Skeletal muscle satellite cell (primary cell): ENCODE measurements around the gene BCAS3.
"Not testable (repeated sequence)": the region's sequence is repeated elsewhere in the genome, so short reads cannot be mapped to it uniquely, and the experiment has no call there.

Experiments used
- H3K27me3 ChIP-seq: 2 replicates; pipeline ENCODE4 v1.7.0; 2013; ENCODE audit warnings: low read length; ENCODE audit not compliant: control insufficient read depth, insufficient read depth
- H3K36me3 ChIP-seq: 2 replicates; pipeline ENCODE4 v1.7.0; 2013; ENCODE audit warnings: mild to moderate bottlenecking, control low read depth, low read length; ENCODE audit not compliant: insufficient read depth
- H3K4me1 ChIP-seq: 2 replicates; pipeline ENCODE4 v1.7.0; 2013; ENCODE audit warnings: low read length; ENCODE audit not compliant: control insufficient read depth, insufficient read depth
- H3K4me2 ChIP-seq: 2 replicates; pipeline ENCODE4 v1.7.0; 2013; ENCODE audit warnings: mild to moderate bottlenecking, low read length
- H3K4me3 ChIP-seq: 2 replicates; pipeline ENCODE4 v1.7.0; 2013; ENCODE audit warnings: low read length
- H3K9ac ChIP-seq: 2 replicates; pipeline ENCODE4 v1.7.0; 2013; ENCODE audit warnings: mild to moderate bottlenecking, low read depth, low read length, moderate library complexity
- H3K9me3 ChIP-seq: replicated peaks from 2 replicates; pipeline ENCODE4 v1.7.0; 2013; ENCODE audit warnings: mild to moderate bottlenecking, control low read depth, low read length

The BCAS3 gene

GRCh38 chr17:60845012-60845411, 167.4 kb downstream of the BCAS3 start:
- H3K4me2 ChIP-seq, result no peak overlapping the region

DNA sequence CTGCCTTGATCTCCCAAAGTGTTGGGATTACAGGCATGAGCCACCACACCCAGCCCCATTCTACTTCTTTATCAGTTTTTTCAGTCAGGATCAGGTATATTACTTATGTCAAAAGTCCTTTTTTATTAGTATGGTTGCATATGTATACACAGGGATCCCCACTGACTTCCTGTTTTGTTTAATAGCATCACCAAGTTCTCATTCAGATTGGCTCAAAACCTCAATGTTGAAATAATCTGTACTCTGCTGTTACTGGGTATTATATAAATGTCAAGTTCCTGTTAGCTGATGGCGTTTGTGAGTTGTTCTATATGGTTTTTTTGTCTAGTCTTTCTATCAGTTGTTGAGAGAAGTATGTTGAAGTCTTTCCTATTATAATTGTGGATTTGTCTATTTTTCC, 168.5 kb downstream of the BCAS3 start:
- no peak overlapping the region for H3K4me3 ChIP-seq
- H3K27me3 ChIP-seq, result no peaks in the 10 kb centered on the region
- H3K4me1 ChIP-seq, result no peaks in the 10 kb centered on the region
- H3K9me3 ChIP-seq, result no peaks in the 10 kb centered on the region
- H3K4me2 ChIP-seq, result no peak overlapping the region
- H3K36me3 ChIP-seq, result no peaks in the 10 kb centered on the region
- H3K9ac ChIP-seq, result no peak overlapping the region

More at GRCh38 chr17:60845012-60845411, 167.4 kb downstream of the BCAS3 start:
- no peaks in the 10 kb centered on the region for H3K27me3 ChIP-seq
- no peak overlapping the region for H3K9ac ChIP-seq
- H3K36me3 ChIP-seq, result no peaks in the 10 kb centered on the region
- no peak overlapping the region for H3K4me3 ChIP-seq
- no peaks in the 10 kb centered on the region for H3K4me1 ChIP-seq
- no peaks in the 10 kb centered on the region for H3K9me3 ChIP-seq

DNA sequence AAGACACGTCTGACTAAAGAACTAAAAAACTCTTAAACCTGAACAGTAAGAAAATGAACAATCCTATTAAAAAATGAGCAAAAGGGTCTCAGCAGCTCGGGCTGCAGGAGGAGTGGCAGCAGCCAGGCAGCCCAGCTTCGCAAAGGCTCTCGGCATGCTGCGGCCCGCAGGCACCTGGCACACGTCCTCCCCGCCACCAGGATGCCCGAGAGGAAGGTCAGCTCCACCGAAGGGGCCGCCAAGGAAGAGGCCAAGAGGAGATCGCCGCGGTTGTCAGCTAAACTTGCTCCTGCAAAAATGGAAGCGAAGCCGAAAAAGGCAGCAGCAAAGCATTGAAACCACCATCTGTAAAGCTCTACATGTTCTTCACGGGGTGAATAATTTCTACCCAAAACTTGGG, 173.5 kb downstream of the BCAS3 start:
- no peak overlapping the region for H3K4me3 ChIP-seq
- H3K9ac ChIP-seq, result no peak overlapping the region
- no peaks in the 10 kb centered on the region for H3K9me3 ChIP-seq
- H3K4me1 ChIP-seq, result no peaks in the 10 kb centered on the region
- no peaks in the 10 kb centered on the region for H3K27me3 ChIP-seq
- H3K4me2 ChIP-seq, result no peak overlapping the region
- H3K36me3 ChIP-seq, result no peaks in the 10 kb centered on the region

- no peaks in the 10 kb centered on the region for H3K4me1 ChIP-seq
These were observed 180.0 kb downstream of the BCAS3 start for GRCh38 chr17:60857556-60858080.

GRCh38 chr17:60862482-60862881, 184.8 kb downstream of the BCAS3 start:
- no peak overlapping the region for H3K4me3 ChIP-seq
- peaks cover 7% of the 10 kb centered on the region for H3K4me1 ChIP-seq
- no peaks in the 10 kb centered on the region for H3K9me3 ChIP-seq
- no peak overlapping the region for H3K4me2 ChIP-seq
- H3K9ac ChIP-seq, result no peak overlapping the region
- no peaks in the 10 kb centered on the region for H3K36me3 ChIP-seq
- no peaks in the 10 kb centered on the region for H3K27me3 ChIP-seq

More at GRCh38 chr17:60857556-60858080, 180.0 kb downstream of the BCAS3 start:
- no peaks in the 10 kb centered on the region for H3K27me3 ChIP-seq
- no peaks in the 10 kb centered on the region for H3K9me3 ChIP-seq
- H3K4me3 ChIP-seq, result no peak overlapping the region
- no peak overlapping the region for H3K4me2 ChIP-seq
- H3K36me3 ChIP-seq, result no peaks in the 10 kb centered on the region
- H3K9ac ChIP-seq, result no peak overlapping the region

DNA sequence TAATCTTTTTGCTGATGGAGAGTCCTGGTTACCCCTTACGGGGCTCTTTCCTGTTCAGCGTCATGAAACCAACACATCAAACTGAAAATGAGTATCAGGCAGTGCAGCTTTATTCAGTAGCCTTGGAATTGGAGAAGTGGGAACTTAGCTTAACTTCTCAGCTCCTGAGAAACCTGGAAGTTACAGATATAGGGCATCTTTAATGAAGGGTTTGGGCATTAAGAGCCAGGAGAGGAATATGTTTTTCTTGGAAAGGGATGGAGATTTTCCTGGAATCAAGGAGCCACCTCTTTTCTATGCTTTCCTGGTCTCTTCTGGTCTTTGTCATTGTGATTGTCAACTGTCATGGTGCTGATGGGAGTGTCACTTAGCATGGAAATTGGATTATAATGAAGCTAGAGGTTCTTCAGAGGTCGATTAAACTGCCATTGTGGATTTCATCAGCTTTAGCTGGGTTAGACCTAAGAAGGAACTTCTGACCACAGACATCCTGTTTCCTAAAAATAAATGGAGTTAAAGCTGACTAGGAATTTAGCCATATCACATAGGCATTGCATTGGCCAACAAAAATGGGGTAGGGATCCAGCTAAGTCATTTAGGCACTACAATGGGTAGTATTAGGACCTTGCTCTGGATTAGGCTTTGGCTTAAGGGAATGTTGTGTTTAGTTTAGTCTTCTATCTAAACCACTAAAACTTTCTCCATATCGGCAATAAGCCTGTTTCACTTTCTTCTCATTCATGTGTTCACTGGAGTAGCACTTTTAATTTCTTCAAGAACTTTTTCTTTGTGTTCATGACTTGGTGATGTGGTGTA, 186.4 kb downstream of the BCAS3 start:
- Histone ChIP-seq H3K4me3 (no peak overlapping the region), H3K27me3 (no peaks in the 10 kb centered on the region), H3K9ac (no peak overlapping the region), H3K4me1 (peaks cover 7% of the 10 kb centered on the region), H3K4me2 (no peak overlapping the region), H3K9me3 (no peaks in the 10 kb centered on the region), H3K36me3 (no peaks in the 10 kb centered on the region)

- Histone ChIP-seq H3K9me3 (no peaks in the 10 kb centered on the region), H3K4me3 (no peak overlapping the region), H3K4me1 (peaks cover 7% of the 10 kb centered on the region), H3K27me3 (no peaks in the 10 kb centered on the region), H3K4me2 (no peak overlapping the region), H3K9ac (no peak overlapping the region), H3K36me3 (no peaks in the 10 kb centered on the region)
These were observed 187.0 kb downstream of the BCAS3 start for GRCh38 chr17:60864708-60865005.

- no peaks in the 10 kb centered on the region for H3K36me3 ChIP-seq
- no peak overlapping the region for H3K9ac ChIP-seq
- no peaks in the 10 kb centered on the region for H3K27me3 ChIP-seq
- no peak overlapping the region for H3K4me2 ChIP-seq
- H3K4me1 ChIP-seq, result no peaks in the 10 kb centered on the region
- H3K9me3 ChIP-seq, result no peaks in the 10 kb centered on the region
- no peak overlapping the region for H3K4me3 ChIP-seq
These were observed 197.1 kb downstream of the BCAS3 start for GRCh38 chr17:60874772-60875171.

DNA sequence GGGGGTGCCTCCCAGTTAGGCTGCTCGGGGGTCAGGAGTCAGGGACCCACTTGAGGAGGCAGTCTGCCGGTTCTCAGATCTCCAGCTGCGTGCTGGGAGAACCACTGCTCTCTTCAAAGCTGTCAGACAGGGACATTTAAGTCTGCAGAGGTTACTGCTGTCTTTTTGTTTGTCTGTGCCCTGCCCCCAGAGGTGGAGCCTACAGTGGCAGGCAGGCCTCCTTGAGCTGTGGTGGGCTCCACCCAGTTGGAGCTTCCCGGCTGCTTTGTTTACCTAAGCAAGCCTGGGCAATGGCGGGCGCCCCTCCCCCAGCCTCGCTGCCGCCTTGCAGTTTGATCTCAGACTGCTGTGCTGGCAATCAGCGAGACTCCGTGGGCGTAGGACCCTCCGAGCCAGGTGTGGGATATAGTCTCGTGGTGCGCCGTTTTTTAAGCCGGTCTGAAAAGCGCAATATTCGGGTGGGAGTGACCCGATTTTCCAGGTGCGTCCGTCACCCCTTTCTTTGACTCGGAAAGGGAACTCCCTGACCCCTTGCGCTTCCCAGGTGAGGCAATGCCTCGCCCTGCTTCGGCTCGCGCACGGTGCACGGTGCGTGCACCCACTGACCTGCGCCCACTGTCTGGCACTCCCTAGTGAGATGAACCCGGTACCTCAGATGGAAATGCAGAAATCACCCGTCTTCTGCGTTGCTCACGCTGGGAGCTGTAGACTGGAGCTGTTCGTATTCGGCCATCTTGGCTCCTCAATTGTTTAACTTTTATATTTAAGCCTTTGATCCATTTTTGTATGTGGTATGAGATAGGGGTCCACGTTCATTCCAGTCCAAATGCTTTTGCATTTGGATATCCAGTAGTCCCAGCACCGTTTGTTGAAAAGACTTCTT, 209.3 kb downstream of the BCAS3 start:
- H3K27me3 ChIP-seq, H3K9me3 ChIP-seq, H3K9ac ChIP-seq, H3K36me3 ChIP-seq, H3K4me3 ChIP-seq, H3K4me2 ChIP-seq: not testable (repeated sequence)
- H3K4me1 ChIP-seq, result peaks cover 14% of the 10 kb centered on the region

DNA sequence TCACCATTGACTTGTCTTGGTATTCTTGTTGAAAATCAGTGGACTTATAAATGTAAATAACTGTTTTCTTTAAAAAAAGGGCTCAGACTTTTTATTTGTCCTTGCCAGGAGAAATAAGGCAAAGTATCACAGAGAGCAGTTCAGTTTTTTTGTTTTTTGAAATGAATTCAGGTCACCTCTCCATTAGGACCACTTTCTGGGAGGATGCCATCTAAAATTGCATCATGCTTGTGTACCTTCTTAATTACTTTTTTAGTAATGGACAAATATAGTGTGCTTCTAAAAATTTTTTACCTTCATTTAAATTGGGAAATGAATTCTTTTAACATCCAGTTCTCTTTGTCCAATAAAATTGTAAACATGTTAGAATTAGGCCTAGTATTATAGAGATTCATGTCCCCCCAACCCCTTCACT, 210.0 kb downstream of the BCAS3 start:
- Histone ChIP-seq H3K9ac (no peak overlapping the region), H3K36me3 (no peaks in the 10 kb centered on the region), H3K4me2 (no peak overlapping the region), H3K9me3 (no peaks in the 10 kb centered on the region), H3K27me3 (no peaks in the 10 kb centered on the region), H3K4me1 (peaks cover 14% of the 10 kb centered on the region), H3K4me3 (no peak overlapping the region)

- H3K9ac ChIP-seq, result peak overlapping the region; percentile 6
- H3K4me2 ChIP-seq, result peak overlapping the region; percentile 59
- H3K4me1 ChIP-seq, result peaks cover 14% of the 10 kb centered on the region
- H3K27me3 ChIP-seq, result no peaks in the 10 kb centered on the region
- no peaks in the 10 kb centered on the region for H3K9me3 ChIP-seq
- H3K36me3 ChIP-seq, result no peaks in the 10 kb centered on the region
- no peak overlapping the region for H3K4me3 ChIP-seq
These were observed 211.4 kb downstream of the BCAS3 start for GRCh38 chr17:60888812-60889709.
